Gastrocnemius medialis (tissue), 4 donors: ENCODE data around the gene GLB1L2. TPM values are rescaled to one million over a fixed set of nuclear protein-coding genes. Genes with fewer than 3 reads are reported as not detected.

ENCODE experiments used
- ATAC-seq, 2 donors: fragments of 150-250 bp; one replicate each; pipeline ENCODE4 v1.9.1; 2016
- DNase-seq, 2 donors: peaks; one replicate each; pipeline ENCODE4 v3.0.0-alpha.2; 2019
- H3K27ac ChIP-seq, 4 donors: fragments of 200-600 bp; sonication (generic); 1 replicate in 1 of 4; 2 replicates in 3 of 4; pipeline ENCODE4 v1.5.1; 2016 to 2018; ENCODE audit warnings: mild to moderate bottlenecking in 2 of 4, moderate library complexity in 1 of 4
- H3K27me3 ChIP-seq, 3 donors: fragments of 200-600 bp; sonication (generic) in 2 of 3; 1 replicate in 1 of 3; 2 replicates in 2 of 3; pipeline versions ENCODE4 v1.5.1 to v1.6.0; 2016 to 2019; ENCODE audit warnings: mild to moderate bottlenecking in 1 of 3, moderate library complexity in 1 of 3
- H3K36me3 ChIP-seq, 2 donors: fragments of 200-600 bp; sonication (generic) in 1 of 2; one replicate each; pipeline ENCODE4 v1.5.1; 2017 to 2018
- H3K4me1 ChIP-seq, 2 donors: fragments of 200-600 bp; sonication (generic) in 1 of 2; one replicate each; pipeline ENCODE4 v1.5.1; 2016 to 2017; ENCODE audit warnings: mild to moderate bottlenecking in 2 of 2
- H3K4me3 ChIP-seq, 4 donors: fragments of 200-600 bp; sonication (generic) in 3 of 4; 1 replicate in 1 of 4; 2 replicates in 3 of 4; pipeline ENCODE4 v1.5.1; 2016 to 2019; ENCODE audit warnings: mild to moderate bottlenecking in 2 of 4
- H3K9me3 ChIP-seq, 3 donors: fragments of 200-600 bp; sonication (generic) in 2 of 3; 1 replicate in 1 of 3; 2 replicates in 2 of 3; pipeline ENCODE4 v1.5.1; 2016 to 2019
- CTCF ChIP-seq, 5 experiments: fragments of 450-650 bp in 3 of 5; fragments of 200-600 bp in 2 of 5; sonication (generic) in 2 of 5; IDR thresholded peaks in 4 of 5; conservative IDR thresholded peaks in 1 of 5; 1 replicate in 4 of 5; 2 replicates in 1 of 5; pipeline ENCODE4 v1.5.1; 2016 to 2019; ENCODE audit warnings: antibody characterized with exemption in 5 of 5, mild to moderate bottlenecking in 3 of 5, moderate library complexity in 3 of 5
- POLR2A ChIP-seq, 2 donors: fragments of 450-650 bp; IDR thresholded peaks; one replicate each; pipeline ENCODE4 v1.6.1; 2017; ENCODE audit warnings: antibody characterized with exemption in 2 of 2, mild to moderate bottlenecking in 2 of 2, moderate library complexity in 2 of 2
- in situ Hi-C, 4 donors: fragments of 200-750 bp; cut with MboI; loops; one replicate each; pipeline versions ENCODE4 v1.15.0 to v1.8.0; 2017; ENCODE audit warnings: low sequenced_read_pairs in 4 of 4
- intact Hi-C: fragments of 100-400 bp; cut with DNase I; formaldehyde crosslinking; loops from one replicate; pipeline ENCODE4 v1.15.1; 2023; ENCODE audit warnings: low total_unique reads
- total RNA-seq, 4 donors: library from RNA; depleted of rRNA; stranded (reverse); fragments of >200 nt; gene quantifications; one replicate each; pipeline versions ENCODE4 v1.1.0 to v1.2.3, GENCODE V29; 2016

The GLB1L2 gene
- total RNA-seq, 4 donors from 2014 or later = 0.33 to 2.9 (median 0.76) TPM; not detected in 1

DNA sequence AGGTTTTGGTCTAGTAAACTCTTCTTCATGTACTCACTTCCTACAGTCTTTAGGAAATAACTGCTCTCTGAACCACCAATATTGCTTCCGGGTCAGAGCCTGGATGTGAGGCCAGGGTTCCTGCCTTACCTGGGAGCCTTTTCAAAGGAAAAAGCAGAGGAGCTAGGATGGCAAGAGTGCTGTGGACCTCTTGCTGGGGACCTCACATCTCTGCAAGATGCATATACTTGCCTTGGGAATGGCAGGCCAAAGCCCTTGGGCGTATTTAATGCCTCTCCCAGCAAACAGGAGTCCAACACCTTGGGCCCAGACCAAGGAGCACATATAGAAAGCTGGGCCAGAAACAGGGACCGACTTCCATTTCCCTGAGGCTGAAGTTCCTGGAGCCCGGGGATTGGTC lies 5.3 kb downstream of the GLB1L2 start:
- in situ Hi-C loops = no loop called here
- intact Hi-C loops = loop anchor here (10.0 kb wide), 2 partner anchors 112 to 302 kb away; partner anchors contain the start of genes NCAPD3 and VPS26B
- Histone ChIP-seq H3K4me3 (no peak overlapping the region), H3K27me3 (peaks cover 0 to 6% (median 2%) of the 10 kb centered on the region in 3 donors), H3K4me1 (peaks cover 0 to 5% of the 10 kb centered on the region in 2 donors), H3K27ac (no peak overlapping the region), H3K36me3 (no peaks in the 10 kb centered on the region), H3K9me3 (no peaks in the 10 kb centered on the region)
- TF ChIP-seq POLR2A (IDR thresholded peaks at IDR 0.05) (no peak), CTCF (IDR thresholded peaks at IDR 0.05 in 4 of 5, conservative IDR thresholded peaks at IDR 0.05 in 1 of 5) (no peak)
- ATAC-seq = no peak
- no peak for DNase-seq

- Histone ChIP-seq H3K4me3 (no peak overlapping the region), H3K27ac (no peak overlapping the region), H3K4me1 (no peaks in the 10 kb centered on the region), H3K9me3 (no peaks in the 10 kb centered on the region), H3K36me3 (no peaks in the 10 kb centered on the region), H3K27me3 (peaks cover 0 to 6% (median 2%) of the 10 kb centered on the region in 3 donors)
- intact Hi-C loops = loop anchor here (10.0 kb wide), 2 partner anchors 113 to 303 kb away; partner anchors contain the start of genes NCAPD3 and VPS26B
- DNase-seq (no peak), ATAC-seq (no peak)
- TF ChIP-seq CTCF (IDR thresholded peaks at IDR 0.05 in 4 of 5, conservative IDR thresholded peaks at IDR 0.05 in 1 of 5) (no peak), POLR2A (IDR thresholded peaks at IDR 0.05) (no peak)
- in situ Hi-C loops = no loop called here
These were observed 6.3 kb downstream of the GLB1L2 start for GRCh38 chr11:134338068-134338467.

DNA sequence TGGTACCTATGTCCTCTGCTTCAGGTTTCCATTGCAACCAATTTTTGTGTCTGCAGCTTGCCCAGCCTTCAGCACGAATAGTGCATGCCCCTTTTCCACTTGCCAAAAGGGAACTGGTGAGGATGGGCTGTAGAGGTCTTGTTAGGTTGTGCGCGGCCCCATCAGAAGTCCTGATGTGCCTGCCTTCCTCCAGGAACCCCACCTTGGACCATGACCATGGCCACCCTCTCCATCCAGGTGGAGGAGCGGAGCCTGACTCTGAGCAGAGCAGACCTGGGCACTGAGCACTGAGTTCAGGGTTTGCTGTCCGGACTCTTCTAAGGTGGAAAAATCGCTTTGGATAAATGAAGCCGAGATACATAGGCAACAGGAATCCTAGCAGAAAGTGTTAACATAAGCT lies 6.9 kb downstream of the GLB1L2 start:
- H3K27me3 ChIP-seq = peaks cover 0 to under 1% (median 0%) of the 10 kb centered on the region in 3 donors

DNA sequence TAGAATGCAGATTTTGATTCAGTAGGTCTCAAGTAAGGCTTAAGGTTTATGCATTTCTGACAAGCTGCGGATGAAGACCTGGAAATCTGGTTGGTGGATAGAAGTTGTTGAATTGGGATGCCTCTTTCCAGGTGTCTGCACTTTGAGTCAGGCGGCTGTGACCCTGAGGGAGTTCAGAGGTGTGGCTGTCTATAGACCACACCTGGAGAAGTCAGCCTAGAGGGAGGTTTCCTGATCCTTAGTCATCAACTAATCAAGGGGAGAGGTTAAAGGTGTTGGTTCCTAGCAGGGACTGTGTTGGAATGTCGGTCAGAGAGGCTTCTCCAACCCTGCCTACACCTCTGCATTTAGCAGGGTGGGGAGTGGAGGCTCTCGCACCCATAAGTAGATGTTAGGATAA lies 8.0 kb downstream of the GLB1L2 start:
- H3K27ac ChIP-seq = no peak overlapping the region
- TF ChIP-seq CTCF (IDR thresholded peaks at IDR 0.05 in 4 of 5, conservative IDR thresholded peaks at IDR 0.05 in 1 of 5) = no peak
- TF ChIP-seq POLR2A (IDR thresholded peaks at IDR 0.05) = no peak
- H3K9me3 ChIP-seq = no peaks in the 10 kb centered on the region
- intact Hi-C loops (loop anchor here (10.0 kb wide), 2 partner anchors 115 to 305 kb away; partner anchors contain the start of genes NCAPD3 and VPS26B), in situ Hi-C loops (no loop called here)
- DNase-seq = no peak
- no peak for ATAC-seq
- no peaks in the 10 kb centered on the region for H3K4me1 ChIP-seq
- H3K4me3 ChIP-seq = no peak overlapping the region
- no peaks in the 10 kb centered on the region for H3K36me3 ChIP-seq
- no peaks in the 10 kb centered on the region for H3K27me3 ChIP-seq

More for the DNA sequence above, 6.9 kb downstream of the GLB1L2 start:
- no peaks in the 10 kb centered on the region for H3K9me3 ChIP-seq
- H3K4me3 ChIP-seq = no peak overlapping the region
- no peak overlapping the region for H3K27ac ChIP-seq
- H3K4me1 ChIP-seq = no peaks in the 10 kb centered on the region
- intact Hi-C loops (loop anchor here (10.0 kb wide), 2 partner anchors 114 to 304 kb away; partner anchors contain the start of genes NCAPD3 and VPS26B), in situ Hi-C loops (no loop called here)
- DNase-seq (no peak), ATAC-seq (no peak)
- H3K36me3 ChIP-seq = no peaks in the 10 kb centered on the region
- TF ChIP-seq POLR2A (IDR thresholded peaks at IDR 0.05) (no peak), CTCF (IDR thresholded peaks at IDR 0.05 in 4 of 5, conservative IDR thresholded peaks at IDR 0.05 in 1 of 5) (no peak)
